Nephron (organoid): ENCODE results near the gene TMEM237.

Experiments used
- H3K27ac Mint-ChIP-seq, 3 experiments: 2 replicates each; pipeline ENCODE4 v1.8.0; 2020; ENCODE audit warnings: mixed read lengths in 3 of 3, mild to moderate bottlenecking in 2 of 3, moderate library complexity in 1 of 3
- H3K27me3 Mint-ChIP-seq: 2 replicates; pipeline ENCODE4 v1.8.0; 2021; ENCODE audit warnings: low read depth, mild to moderate bottlenecking, moderate library complexity, mixed read lengths
- H3K36me3 Mint-ChIP-seq: 2 replicates; pipeline ENCODE4 v1.8.0; 2020; ENCODE audit warnings: low read depth, mixed read lengths
- H3K4me1 Mint-ChIP-seq: 2 replicates; pipeline ENCODE4 v1.8.0; 2020; ENCODE audit warnings: mixed read lengths
- H3K4me3 Mint-ChIP-seq, 3 experiments: 2 replicates each; pipeline ENCODE4 v1.8.0; 2020; ENCODE audit warnings: mild to moderate bottlenecking in 3 of 3, mixed read lengths in 3 of 3, moderate library complexity in 2 of 3
- H3K9me3 Mint-ChIP-seq: 2 replicates; pipeline ENCODE4 v1.8.0; 2020; ENCODE audit warnings: mixed read lengths
- TF ChIP-seq, protein P1 (sequence below), 3 experiments: fragments of 200-600 bp; sonication (generic); IDR thresholded peaks; one replicate each; pipeline ENCODE4 v1.5.0; 2021; ENCODE audit warnings: antibody characterized with exemption in 3 of 3; ENCODE audit not compliant: unreplicated experiment in 3 of 3

Gene TMEM237

DNA sequence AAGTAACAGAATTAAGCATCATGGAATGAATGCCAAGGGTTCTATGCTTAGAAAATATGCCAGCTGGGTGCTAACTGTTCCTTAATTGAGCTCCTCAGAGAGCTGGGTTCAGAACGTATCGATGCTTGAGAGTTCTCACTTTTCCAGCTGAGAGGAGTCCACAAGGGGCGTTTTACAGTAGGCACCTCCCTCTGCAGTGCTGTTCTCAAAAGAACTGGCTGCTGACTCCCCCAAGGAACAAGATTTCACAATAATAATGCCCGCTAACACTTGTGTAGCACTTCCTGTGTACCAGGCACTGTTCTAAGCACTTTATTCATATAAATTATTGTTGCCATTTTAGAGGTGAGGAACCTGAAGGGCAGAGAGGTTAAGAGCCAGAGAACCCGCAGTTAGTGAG, 18.1 kb upstream of the TMEM237 start:
- no peaks in the 10 kb centered on the region for H3K27me3 Mint-ChIP-seq
- H3K4me1 Mint-ChIP-seq = no peaks in the 10 kb centered on the region
- H3K9me3 Mint-ChIP-seq = no peaks in the 10 kb centered on the region
- TF ChIP-seq, protein P1, sequence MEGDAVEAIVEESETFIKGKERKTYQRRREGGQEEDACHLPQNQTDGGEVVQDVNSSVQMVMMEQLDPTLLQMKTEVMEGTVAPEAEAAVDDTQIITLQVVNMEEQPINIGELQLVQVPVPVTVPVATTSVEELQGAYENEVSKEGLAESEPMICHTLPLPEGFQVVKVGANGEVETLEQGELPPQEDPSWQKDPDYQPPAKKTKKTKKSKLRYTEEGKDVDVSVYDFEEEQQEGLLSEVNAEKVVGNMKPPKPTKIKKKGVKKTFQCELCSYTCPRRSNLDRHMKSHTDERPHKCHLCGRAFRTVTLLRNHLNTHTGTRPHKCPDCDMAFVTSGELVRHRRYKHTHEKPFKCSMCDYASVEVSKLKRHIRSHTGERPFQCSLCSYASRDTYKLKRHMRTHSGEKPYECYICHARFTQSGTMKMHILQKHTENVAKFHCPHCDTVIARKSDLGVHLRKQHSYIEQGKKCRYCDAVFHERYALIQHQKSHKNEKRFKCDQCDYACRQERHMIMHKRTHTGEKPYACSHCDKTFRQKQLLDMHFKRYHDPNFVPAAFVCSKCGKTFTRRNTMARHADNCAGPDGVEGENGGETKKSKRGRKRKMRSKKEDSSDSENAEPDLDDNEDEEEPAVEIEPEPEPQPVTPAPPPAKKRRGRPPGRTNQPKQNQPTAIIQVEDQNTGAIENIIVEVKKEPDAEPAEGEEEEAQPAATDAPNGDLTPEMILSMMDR (IDR thresholded peaks at IDR 0.05; ENCODE audit: unreplicated experiment in 3 of 3) = no peak
- H3K36me3 Mint-ChIP-seq = no peaks in the 10 kb centered on the region
- H3K4me3 Mint-ChIP-seq = no peak overlapping the region
- no peak overlapping the region for H3K27ac Mint-ChIP-seq

DNA sequence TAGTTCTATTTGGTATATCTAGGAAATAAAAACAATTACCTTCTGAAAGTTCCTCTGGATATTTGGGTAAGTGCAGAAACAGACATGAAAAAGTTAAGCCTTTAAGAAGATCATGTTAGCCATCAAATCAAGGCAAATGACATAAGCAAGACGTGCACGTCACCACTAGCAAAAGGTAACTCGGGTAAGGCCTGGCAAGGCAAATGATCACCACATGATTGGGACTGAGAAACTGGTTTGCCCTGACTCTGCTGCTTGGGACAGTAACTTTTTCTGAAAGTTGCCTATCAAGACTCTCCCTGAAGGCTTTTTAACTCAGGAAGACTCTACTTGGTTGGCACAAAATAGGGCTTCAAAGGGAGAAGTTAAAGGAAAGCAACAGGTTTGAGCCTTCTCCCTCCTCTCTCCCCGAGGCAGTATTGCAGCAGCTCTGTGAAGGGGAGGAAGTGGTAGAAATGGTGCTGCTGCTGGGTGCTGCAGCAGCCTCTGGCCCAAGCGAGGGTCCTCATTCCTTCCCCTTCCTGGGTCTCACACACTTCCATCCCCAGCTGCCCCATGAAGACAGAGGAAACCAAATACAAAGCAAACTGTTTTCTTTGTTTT, 17.1 kb upstream of the TMEM237 start:
- no peaks in the 10 kb centered on the region for H3K36me3 Mint-ChIP-seq
- no peak overlapping the region for H3K4me3 Mint-ChIP-seq
- no peaks in the 10 kb centered on the region for H3K4me1 Mint-ChIP-seq
- H3K27ac Mint-ChIP-seq = no peak overlapping the region
- no peaks in the 10 kb centered on the region for H3K27me3 Mint-ChIP-seq
- TF ChIP-seq, protein P1 (IDR thresholded peaks at IDR 0.05; ENCODE audit: unreplicated experiment in 3 of 3) = no peak
- H3K9me3 Mint-ChIP-seq = no peaks in the 10 kb centered on the region

DNA sequence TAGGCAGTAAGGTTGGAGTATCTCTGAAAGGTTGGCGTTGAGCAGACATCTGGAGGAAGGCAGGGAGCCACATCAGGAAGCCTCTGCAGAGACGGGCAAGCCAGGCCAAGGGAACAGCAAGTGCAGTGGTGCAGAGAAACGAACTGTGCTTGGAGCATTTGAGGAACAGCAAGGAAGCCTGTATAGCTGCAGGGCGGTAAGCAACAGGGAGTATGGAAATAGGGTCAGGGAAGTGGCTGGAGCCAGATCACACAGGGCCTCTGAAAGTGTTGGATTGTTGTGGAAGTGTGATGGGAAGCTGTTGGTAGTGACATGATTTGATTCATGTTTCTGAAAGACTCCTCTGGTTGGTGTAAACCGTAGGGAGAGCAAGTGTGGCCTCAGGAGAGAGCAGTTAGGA, 13.4 kb upstream of the TMEM237 start:
- TF ChIP-seq, protein P1 (IDR thresholded peaks at IDR 0.05; ENCODE audit: unreplicated experiment in 3 of 3) = no peak
- Mint-ChIP-seq H3K4me3 (no peak overlapping the region), H3K9me3 (no peaks in the 10 kb centered on the region), H3K27me3 (peaks cover 6% of the 10 kb centered on the region), H3K36me3 (no peaks in the 10 kb centered on the region), H3K27ac (no peak overlapping the region), H3K4me1 (no peaks in the 10 kb centered on the region)

DNA sequence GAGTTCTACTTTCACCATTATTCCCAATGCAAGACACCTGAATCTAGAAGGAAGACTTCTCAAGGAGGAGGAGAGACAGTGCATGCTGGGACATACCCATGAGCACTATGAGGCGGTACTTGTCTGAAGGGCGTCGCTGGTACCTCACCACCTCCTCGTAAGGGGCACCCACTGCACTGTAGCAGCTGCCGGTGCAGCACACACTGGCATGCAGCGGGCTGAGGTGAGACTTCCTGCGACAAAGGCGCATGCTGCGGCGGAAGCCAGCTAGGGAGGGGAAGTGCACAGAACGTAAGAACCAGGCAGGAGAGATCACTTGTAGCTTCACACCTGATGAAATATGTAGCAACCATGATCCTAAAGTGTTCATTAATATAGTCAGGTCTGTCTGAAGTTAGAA, 12.8 kb upstream of the TMEM237 start:
- Mint-ChIP-seq H3K27ac (no peak overlapping the region), H3K27me3 (peaks cover 6% of the 10 kb centered on the region), H3K4me3 (no peak overlapping the region), H3K9me3 (no peaks in the 10 kb centered on the region), H3K4me1 (no peaks in the 10 kb centered on the region), H3K36me3 (no peaks in the 10 kb centered on the region)
- TF ChIP-seq, protein P1 (IDR thresholded peaks at IDR 0.05; ENCODE audit: unreplicated experiment in 3 of 3) = no peak

DNA sequence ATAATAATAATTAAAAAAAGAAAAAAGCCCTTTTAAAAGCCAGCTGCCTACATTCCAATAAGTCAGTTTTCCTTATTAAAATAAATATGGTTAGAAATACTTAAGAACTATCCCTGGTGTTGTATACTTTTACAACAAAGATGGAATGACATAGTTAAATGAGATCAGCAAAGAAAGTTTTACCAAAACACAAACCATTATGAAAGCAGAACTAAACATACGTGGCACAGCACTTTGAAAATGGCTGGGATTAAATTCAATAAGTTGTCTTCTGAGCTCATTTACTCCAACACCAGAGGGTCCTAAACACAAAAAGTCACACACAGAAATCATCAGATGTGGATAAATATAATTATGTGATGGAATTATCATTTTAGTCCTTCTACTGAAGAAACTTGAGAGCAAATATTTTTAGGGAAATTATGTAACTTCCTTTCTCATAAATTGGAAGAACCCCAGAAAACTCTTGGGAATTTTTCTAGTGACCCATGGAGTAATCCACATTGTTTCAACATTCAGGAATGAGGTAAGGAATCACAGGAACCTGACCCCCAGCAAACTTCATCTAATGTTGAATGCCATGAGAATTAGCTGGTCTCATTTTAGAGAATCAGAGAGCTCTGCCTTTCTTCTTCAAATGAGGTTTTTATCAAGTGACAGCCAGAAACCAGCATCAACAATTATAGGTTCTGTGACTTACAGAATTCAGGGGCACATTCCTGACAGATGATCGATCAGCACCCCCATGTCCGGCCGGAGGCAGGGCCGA, 11.5 kb upstream of the TMEM237 start:
- peaks cover 6% of the 10 kb centered on the region for H3K27me3 Mint-ChIP-seq
- no peaks in the 10 kb centered on the region for H3K36me3 Mint-ChIP-seq
- no peak overlapping the region for H3K27ac Mint-ChIP-seq
- TF ChIP-seq, protein P1 (IDR thresholded peaks at IDR 0.05; ENCODE audit: unreplicated experiment in 3 of 3) = no peak
- H3K4me3 Mint-ChIP-seq = no peak overlapping the region
- H3K9me3 Mint-ChIP-seq = no peaks in the 10 kb centered on the region
- H3K4me1 Mint-ChIP-seq = no peaks in the 10 kb centered on the region

DNA sequence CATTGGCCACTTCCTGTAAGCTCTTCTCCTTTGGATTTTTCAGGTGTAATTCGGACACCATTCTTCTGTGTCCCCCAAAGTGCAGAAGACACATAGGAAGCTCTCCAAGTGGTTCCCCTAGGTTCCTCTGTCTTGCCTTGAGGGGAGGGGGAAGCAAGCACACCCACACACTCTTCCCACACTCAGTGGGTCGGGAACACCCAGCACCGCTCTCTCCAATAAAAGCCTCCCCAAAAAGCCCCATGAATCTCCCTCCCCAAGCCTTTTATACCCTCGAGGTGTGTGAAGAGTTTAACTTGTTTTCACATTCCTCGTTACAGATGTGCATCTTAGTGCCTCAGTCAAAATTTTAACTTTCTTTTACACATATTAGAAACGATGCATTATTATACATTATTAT, 9.9 kb upstream of the TMEM237 start:
- Mint-ChIP-seq H3K36me3 (no peaks in the 10 kb centered on the region), H3K4me3 (no peak overlapping the region), H3K27ac (no peak overlapping the region), H3K9me3 (no peaks in the 10 kb centered on the region), H3K4me1 (no peaks in the 10 kb centered on the region), H3K27me3 (peaks cover 6% of the 10 kb centered on the region)
- TF ChIP-seq, protein P1 (IDR thresholded peaks at IDR 0.05; ENCODE audit: unreplicated experiment in 3 of 3) = no peak
